Ascending aorta (tissue), 2 donors: ENCODE data around the gene RHOBTB1. TPM values are rescaled to one million over a fixed set of nuclear protein-coding genes. Genes with fewer than 3 reads are reported as not detected.

ENCODE experiments used
- DNase-seq, 2 donors: peaks; one replicate each; pipeline ENCODE4 v3.0.0-alpha.2; 2019; ENCODE audit warnings: low spot score in 2 of 2
- H3K27ac ChIP-seq, 2 donors: fragments of 200-600 bp; sonication (generic); one replicate each; pipeline ENCODE4 v1.5.1; 2016 to 2017; ENCODE audit warnings: mild to moderate bottlenecking in 1 of 2
- H3K27me3 ChIP-seq: fragments of 200-600 bp; sonication (generic); one replicate; pipeline ENCODE4 v1.5.1; 2017
- H3K36me3 ChIP-seq, 2 donors: fragments of 200-600 bp; sonication (generic); one replicate each; pipeline ENCODE4 v1.5.1; 2016
- H3K4me1 ChIP-seq, 2 donors: fragments of 200-600 bp; sonication (generic); one replicate each; pipeline ENCODE4 v1.5.1; 2016 to 2017; ENCODE audit warnings: mild to moderate bottlenecking in 1 of 2
- H3K4me3 ChIP-seq, 2 donors: fragments of 200-600 bp; sonication (generic); one replicate each; pipeline ENCODE4 v1.5.1; 2016 to 2017; ENCODE audit warnings: mild to moderate bottlenecking in 1 of 2
- H3K9me3 ChIP-seq, 2 donors: fragments of 200-600 bp; sonication (generic); one replicate each; pipeline ENCODE4 v1.5.1; 2016
- intact Hi-C: fragments of 100-400 bp; cut with DNase I; formaldehyde crosslinking; loops from one replicate; pipeline ENCODE4 v1.15.1; 2023
- total RNA-seq: library from RNA; depleted of rRNA; stranded (reverse); fragments of >200 nt; gene quantifications from one replicate; pipeline ENCODE4 v1.1.0, GENCODE V29; 2016
- TF ChIP-seq, protein P1 (sequence below), 3 experiments: fragments of 200-600 bp in 2 of 3; fragments of 450-650 bp in 1 of 3; sonication (generic) in 2 of 3; IDR thresholded peaks; one replicate each; pipeline ENCODE4 v1.5.1; 2016 to 2019; ENCODE audit warnings: antibody characterized with exemption in 3 of 3, mild to moderate bottlenecking in 1 of 3, moderate library complexity in 1 of 3

Gene RHOBTB1
- total RNA-seq, 1 donor from 2014 or later = 13.6 TPM

DNA sequence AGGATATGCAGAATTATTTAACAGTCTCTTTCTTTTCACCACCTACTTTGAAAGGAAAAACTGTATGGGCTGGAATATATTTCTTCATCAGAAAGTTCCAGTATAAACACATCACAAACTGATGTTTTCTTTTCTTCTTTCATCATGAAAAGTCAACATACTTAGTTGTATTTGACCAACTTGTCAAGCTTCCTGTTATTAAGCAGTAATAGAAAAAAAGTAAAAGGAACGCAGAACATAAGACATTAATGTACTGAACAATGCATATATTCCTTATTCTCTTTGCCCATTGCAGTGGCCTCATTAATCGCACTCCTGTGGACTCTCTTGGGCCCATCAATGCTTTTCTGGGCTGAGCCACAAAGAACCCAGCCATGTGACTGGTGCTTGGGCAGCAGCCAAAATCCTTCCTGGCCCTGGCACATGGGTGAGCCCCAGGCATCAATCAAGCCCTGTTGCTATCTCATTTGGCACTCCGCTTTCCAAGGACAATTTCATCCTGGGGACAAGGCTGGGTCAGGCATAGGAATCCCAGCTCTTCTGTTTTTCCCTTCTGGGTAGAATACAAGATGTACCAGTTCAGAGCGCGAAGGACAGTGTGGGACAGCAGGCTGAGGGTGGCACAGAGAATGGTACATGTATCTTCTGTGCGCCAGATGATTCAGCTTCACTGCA is 42.3 kb downstream of the RHOBTB1 start:
- Histone ChIP-seq H3K4me1 (peaks cover 4 to 24% of the 10 kb centered on the region in 2 donors), H3K27ac (peak overlapping the region; percentile 9 to 37), H3K36me3 (no peaks in the 10 kb centered on the region), H3K9me3 (no peaks in the 10 kb centered on the region), H3K4me3 (no peak overlapping the region), H3K27me3 (no peaks in the 10 kb centered on the region)
- DNase-seq = no peak
- intact Hi-C loops = loop anchor here (5.0 kb wide), 1 partner anchor 61 kb away; no protein-coding TSS in a partner anchor
- TF ChIP-seq, protein P1, sequence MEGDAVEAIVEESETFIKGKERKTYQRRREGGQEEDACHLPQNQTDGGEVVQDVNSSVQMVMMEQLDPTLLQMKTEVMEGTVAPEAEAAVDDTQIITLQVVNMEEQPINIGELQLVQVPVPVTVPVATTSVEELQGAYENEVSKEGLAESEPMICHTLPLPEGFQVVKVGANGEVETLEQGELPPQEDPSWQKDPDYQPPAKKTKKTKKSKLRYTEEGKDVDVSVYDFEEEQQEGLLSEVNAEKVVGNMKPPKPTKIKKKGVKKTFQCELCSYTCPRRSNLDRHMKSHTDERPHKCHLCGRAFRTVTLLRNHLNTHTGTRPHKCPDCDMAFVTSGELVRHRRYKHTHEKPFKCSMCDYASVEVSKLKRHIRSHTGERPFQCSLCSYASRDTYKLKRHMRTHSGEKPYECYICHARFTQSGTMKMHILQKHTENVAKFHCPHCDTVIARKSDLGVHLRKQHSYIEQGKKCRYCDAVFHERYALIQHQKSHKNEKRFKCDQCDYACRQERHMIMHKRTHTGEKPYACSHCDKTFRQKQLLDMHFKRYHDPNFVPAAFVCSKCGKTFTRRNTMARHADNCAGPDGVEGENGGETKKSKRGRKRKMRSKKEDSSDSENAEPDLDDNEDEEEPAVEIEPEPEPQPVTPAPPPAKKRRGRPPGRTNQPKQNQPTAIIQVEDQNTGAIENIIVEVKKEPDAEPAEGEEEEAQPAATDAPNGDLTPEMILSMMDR (IDR thresholded peaks at IDR 0.05) = no peak

GRCh38 chr10:60899266-60899665 is 44.7 kb downstream of the RHOBTB1 start:
- H3K4me3 ChIP-seq = no peak overlapping the region
- H3K4me1 ChIP-seq = peaks cover 4 to 24% of the 10 kb centered on the region in 2 donors
- DNase-seq = no peak
- H3K36me3 ChIP-seq = no peaks in the 10 kb centered on the region
- TF ChIP-seq, protein P1 (IDR thresholded peaks at IDR 0.05) = no peak
- H3K27me3 ChIP-seq = no peaks in the 10 kb centered on the region
- H3K27ac ChIP-seq = no peak overlapping the region
- intact Hi-C loops = loop anchor here (10.0 kb wide), 1 partner anchor 46 kb away; the partner anchor contains the start of gene RHOBTB1
- H3K9me3 ChIP-seq = no peaks in the 10 kb centered on the region

- no peak for DNase-seq
- no peaks in the 10 kb centered on the region for H3K36me3 ChIP-seq
- H3K9me3 ChIP-seq = no peaks in the 10 kb centered on the region
- TF ChIP-seq, protein P1 (IDR thresholded peaks at IDR 0.05) = no peak
- no peaks in the 10 kb centered on the region for H3K27me3 ChIP-seq
- H3K27ac ChIP-seq = no peak overlapping the region
- H3K4me3 ChIP-seq = no peak overlapping the region
- intact Hi-C loops = loop anchor here (10.0 kb wide), 1 partner anchor 46 kb away; the partner anchor contains the start of gene RHOBTB1
- peaks cover 4 to 24% of the 10 kb centered on the region in 2 donors for H3K4me1 ChIP-seq
These were observed 45.7 kb downstream of the RHOBTB1 start for GRCh38 chr10:60898321-60898720.

DNA sequence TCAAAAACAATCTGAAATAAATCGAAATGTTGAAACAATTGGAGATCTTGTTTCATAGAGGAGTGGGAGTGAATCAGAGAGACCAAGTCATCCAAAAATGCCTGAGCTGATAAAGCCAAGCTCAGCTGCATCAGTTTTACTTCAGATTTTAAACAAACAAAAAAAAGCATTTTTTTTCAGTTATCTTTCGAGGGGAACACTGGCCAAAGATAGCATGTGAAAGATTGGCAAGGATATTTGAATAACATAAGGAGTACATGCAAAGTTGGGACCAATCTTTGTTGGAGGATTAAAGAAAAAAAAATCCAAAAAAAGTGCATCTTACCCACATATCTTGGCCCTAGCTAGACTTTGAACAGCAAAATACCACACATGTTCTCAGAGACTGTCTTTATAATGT is 47.2 kb downstream of the RHOBTB1 start:
- no peak for DNase-seq
- no peak overlapping the region for H3K27ac ChIP-seq
- no peak overlapping the region for H3K4me3 ChIP-seq
- no peaks in the 10 kb centered on the region for H3K27me3 ChIP-seq
- H3K9me3 ChIP-seq = no peaks in the 10 kb centered on the region
- intact Hi-C loops = loop anchor here (10.0 kb wide), 1 partner anchor 48 kb away; the partner anchor contains the start of gene RHOBTB1
- no peaks in the 10 kb centered on the region for H3K36me3 ChIP-seq
- TF ChIP-seq, protein P1 (IDR thresholded peaks at IDR 0.05) = no peak
- H3K4me1 ChIP-seq = peaks cover under 1 to 23% of the 10 kb centered on the region in 2 donors

- intact Hi-C loops = loop anchor here (10.0 kb wide), 1 partner anchor 49 kb away; the partner anchor contains the start of gene RHOBTB1
- no peaks in the 10 kb centered on the region for H3K9me3 ChIP-seq
- no peaks in the 10 kb centered on the region for H3K36me3 ChIP-seq
- TF ChIP-seq, protein P1 (IDR thresholded peaks at IDR 0.05) = no peak
- H3K27ac ChIP-seq = no peak overlapping the region
- H3K4me1 ChIP-seq = peaks cover 0 to 15% of the 10 kb centered on the region in 2 donors
- H3K4me3 ChIP-seq = no peak overlapping the region
- no peaks in the 10 kb centered on the region for H3K27me3 ChIP-seq
- no peak for DNase-seq
These were observed 48.0 kb downstream of the RHOBTB1 start for GRCh38 chr10:60896033-60896432.
